HG03159 (cell line): ENCODE results near the gene PTPRE.
"Not testable (repeated sequence)": the region's sequence is repeated elsewhere in the genome, so short reads cannot be mapped to it uniquely, and the experiment has no call there.

ENCODE experiments used
- ATAC-seq: cut with Tn5 transposase; IDR thresholded peaks from one replicate; pipeline ENCODE4 v1.9.1; 2021; ENCODE audit warnings: mild to moderate bottlenecking, moderate library complexity; ENCODE audit not compliant: unreplicated experiment

PTPRE gene

GRCh38 chr10:128086003-128086863 lies 179.3 kb downstream of the PTPRE start:
- no peak for ATAC-seq

GRCh38 chr10:128087146-128087883 lies 180.4 kb downstream of the PTPRE start:
- no peak for ATAC-seq

GRCh38 chr10:128087884-128088709 lies 181.2 kb downstream of the PTPRE start:
- ATAC-seq = no peak

GRCh38 chr10:128091636-128092210 lies 184.8 kb downstream of the PTPRE start:
- ATAC-seq = no peak

- no peak for ATAC-seq
Measured at GRCh38 chr10:128092454-128092853, 185.6 kb downstream of the PTPRE start.

GRCh38 chr10:128094596-128094995 lies 187.7 kb downstream of the PTPRE start:
- ATAC-seq = not testable (repeated sequence)

GRCh38 chr10:128095027-128095752 lies 188.3 kb downstream of the PTPRE start:
- no peak for ATAC-seq

- ATAC-seq = no peak
Measured at GRCh38 chr10:128095753-128096469, 189.0 kb downstream of the PTPRE start.

- no peak for ATAC-seq
Measured at GRCh38 chr10:128096486-128097199, 189.7 kb downstream of the PTPRE start.

GRCh38 chr10:128097783-128098182 lies 190.9 kb downstream of the PTPRE start:
- no peak for ATAC-seq

- ATAC-seq = no peak
Measured at GRCh38 chr10:128098631-128099030, 191.7 kb downstream of the PTPRE start.

GRCh38 chr10:128099901-128100300 lies 193.0 kb downstream of the PTPRE start:
- no peak for ATAC-seq

GRCh38 chr10:128101901-128102300 lies 195.0 kb downstream of the PTPRE start:
- ATAC-seq = no peak

- no peak for ATAC-seq
Measured at GRCh38 chr10:128102480-128103228, 195.8 kb downstream of the PTPRE start.

GRCh38 chr10:128103229-128103714 lies 196.4 kb downstream of the PTPRE start:
- ATAC-seq = no peak

- no peak for ATAC-seq
Measured at GRCh38 chr10:128105383-128105782, 198.5 kb downstream of the PTPRE start.

- no peak for ATAC-seq
Measured at GRCh38 chr10:128109707-128110106, 202.8 kb downstream of the PTPRE start.

GRCh38 chr10:128110339-128110738 lies 203.4 kb downstream of the PTPRE start:
- no peak for ATAC-seq
